SH-SY5Y (cell line): Measurements from ENCODE around the gene ADGRG3.

Source experiments
- GATA2 ChIP-seq: IDR thresholded peaks from 2 replicates; pipeline ENCODE4 v1.6.1; 2011; ENCODE audit warnings: mild to moderate bottlenecking, low read depth, low read length
- GATA3 ChIP-seq: IDR thresholded peaks from 2 replicates; pipeline ENCODE4 v1.6.1; 2011; ENCODE audit warnings: low read depth, mild to moderate bottlenecking, low read length, moderate library complexity

Gene ADGRG3

GRCh38 chr16:57738844-57739243 lies 70.7 kb downstream of the ADGRG3 start:
- TF ChIP-seq GATA2 = no peak
- TF ChIP-seq GATA3 = no peak
